ENCODE data around the gene FOXP4.

- TF ChIP-seq CTCF (conservative IDR thresholded peaks at IDR 0.05; ENCODE audit: low read length) (no peak), EZH2phosphoT487 (IDR thresholded peaks at IDR 0.05; ENCODE audit: borderline replicate concordance, low read depth, low read length) (no peak)
Observed at GRCh38 chr6:41552723-41553122, 6.5 kb downstream of the FOXP4 start.

Data from OCI-LY7 (cell line).